Bronchial epithelial cell (primary cell): ENCODE data around the gene SCFD2. TPM values are rescaled to one million over a fixed set of nuclear protein-coding genes. Genes with fewer than 3 reads are reported as not detected.

ENCODE experiments used
- DNase-seq: peaks from one replicate; pipeline ENCODE4 v3.0.0-alpha.2; 2010; ENCODE audit warnings: low read depth
- FAIRE-seq: peaks from 2 replicates; lab custom pipeline; 2011; peaks lifted over from hg19 to GRCh38; lab: Jason Lieb, UNC
- H3K27me3 ChIP-seq: 2 replicates; pipeline ENCODE4 v1.5.1; 2011; ENCODE audit warnings: low read length; ENCODE audit not compliant: control insufficient read depth, insufficient read depth
- H3K36me3 ChIP-seq: 2 replicates; pipeline ENCODE4 v1.5.1; 2011; ENCODE audit warnings: low read length; ENCODE audit not compliant: control insufficient read depth, insufficient read depth
- H3K4me3 ChIP-seq: 2 replicates; pipeline ENCODE4 v1.5.1; 2011; ENCODE audit warnings: mild to moderate bottlenecking, low read depth, low read length, control low read depth
- CTCF ChIP-seq: IDR thresholded peaks from 2 replicates; pipeline ENCODE4 v1.5.1; 2011; ENCODE audit warnings: mild to moderate bottlenecking, moderate library complexity, low read length, control low read depth, inconsistent platforms; ENCODE audit not compliant: insufficient read depth, severe bottlenecking
- total RNA-seq: library from RNA; depleted of rRNA; stranded (reverse); fragments of >200 nt; gene quantifications from 2 replicates; pipeline ENCODE4 v1.2.1, GENCODE V29; 2014

The SCFD2 gene
- total RNA-seq, 1 donor from 2014 or later: 21.9 TPM

GRCh38 chr4:53000560-53000959 is 365.3 kb downstream of the SCFD2 start:
- no peak for DNase-seq
- no peak for FAIRE-seq

GRCh38 chr4:52999626-53000025 is 366.2 kb downstream of the SCFD2 start:
- DNase-seq (no peak), FAIRE-seq (no peak)
- Histone ChIP-seq H3K4me3 (no peak overlapping the region), H3K27me3 (no peaks in the 10 kb centered on the region), H3K36me3 (no peaks in the 10 kb centered on the region)
- TF ChIP-seq CTCF: no peak

More at GRCh38 chr4:53000560-53000959, 365.3 kb downstream of the SCFD2 start:
- Histone ChIP-seq H3K36me3 (no peaks in the 10 kb centered on the region), H3K4me3 (no peak overlapping the region), H3K27me3 (no peaks in the 10 kb centered on the region)
- TF ChIP-seq CTCF: no peak

- no peak for TF ChIP-seq CTCF
- Histone ChIP-seq H3K4me3 (no peak overlapping the region), H3K36me3 (no peaks in the 10 kb centered on the region), H3K27me3 (no peaks in the 10 kb centered on the region)
- FAIRE-seq (no peak), DNase-seq (no peak)
These were observed 367.4 kb downstream of the SCFD2 start for GRCh38 chr4:52998413-52998812.

GRCh38 chr4:52997132-52997416 is 368.8 kb downstream of the SCFD2 start:
- DNase-seq (no peak), FAIRE-seq (no peak)
- Histone ChIP-seq H3K4me3 (no peak overlapping the region), H3K36me3 (no peaks in the 10 kb centered on the region), H3K27me3 (no peaks in the 10 kb centered on the region)
- no peak for TF ChIP-seq CTCF

- DNase-seq (no peak), FAIRE-seq (no peak)
- Histone ChIP-seq H3K36me3 (no peaks in the 10 kb centered on the region), H3K4me3 (no peak overlapping the region), H3K27me3 (no peaks in the 10 kb centered on the region)
- no peak for TF ChIP-seq CTCF
These were observed 369.4 kb downstream of the SCFD2 start for GRCh38 chr4:52996261-52997131.
